B cell (primary cell): ENCODE results near the gene ATP10A. TPM values are rescaled to one million over a fixed set of nuclear protein-coding genes. Genes with fewer than 3 reads are reported as not detected.

ENCODE experiments used
- ATAC-seq: fragments of 200-7000 bp; cut with Tn5 transposase; one replicate; pipeline ENCODE4 v1.10.0; 2021; ENCODE audit warnings: low read depth, mild to moderate bottlenecking, moderate number of reproducible peaks, moderate library complexity
- CTCF ChIA-PET: fragments of 350-600 bp; sonication (Branson Sonifier 250); formaldehyde crosslinking; loops from one replicate; lab custom pipeline; 2021; ENCODE audit warnings: antibody characterized with exemption, inconsistent platforms; lab: Charles Lee
- POLR2A ChIA-PET: fragments of 350-600 bp; sonication (Branson Sonifier 250); formaldehyde crosslinking; loops from one replicate; lab custom pipeline; 2021; ENCODE audit warnings: antibody characterized with exemption; lab: Charles Lee
- DNase-seq: peaks from one replicate; pipeline ENCODE4 v3.0.0; 2013
- H2AFZ ChIP-seq: 2 replicates; pipeline ENCODE4 v1.6.1; 2012; ENCODE audit warnings: mild to moderate bottlenecking, low read depth, low read length; ENCODE audit not compliant: insufficient read depth, poor library complexity, severe bottlenecking
- H3K27ac ChIP-seq, 2 donors: 1 replicate in 1 of 2; 2 replicates in 1 of 2; pipeline ENCODE4 v1.5.1; 2012 to 2013; ENCODE audit warnings: low read length in 2 of 2, mild to moderate bottlenecking in 2 of 2, moderate library complexity in 1 of 2
- H3K27me3 ChIP-seq, 4 experiments: fragments of 200-600 bp in 1 of 4; sonication (generic) in 1 of 4; replicated peaks in 1 of 4; 1 replicate in 2 of 4; 2 replicates in 2 of 4; pipeline versions ENCODE4 v1.6.1 to v1.7.0; 2013 to 2016; ENCODE audit warnings: low read length in 3 of 4, mild to moderate bottlenecking in 2 of 4, mixed read lengths in 1 of 4, moderate library complexity in 1 of 4; ENCODE audit not compliant: insufficient read depth in 4 of 4, control insufficient read depth in 3 of 4; ENCODE audit errors: control extremely low read depth in 1 of 4
- H3K36me3 ChIP-seq, 2 experiments: replicated peaks in 1 of 2; 1 replicate in 1 of 2; 2 replicates in 1 of 2; pipeline versions ENCODE4 v1.6.1 to v1.7.1; 2013; ENCODE audit warnings: low read length in 1 of 2; ENCODE audit not compliant: insufficient read depth in 2 of 2, control insufficient read depth in 1 of 2; ENCODE audit errors: control extremely low read depth in 1 of 2, extremely low read depth in 1 of 2
- H3K4me1 ChIP-seq, 2 donors: fragments of 200-600 bp in 1 of 2; sonication (generic) in 1 of 2; 1 replicate in 1 of 2; 2 replicates in 1 of 2; pipeline versions ENCODE4 v1.5.1 to v1.6.1; 2013 to 2017; ENCODE audit warnings: low read length in 2 of 2; ENCODE audit not compliant: control insufficient read depth in 2 of 2, insufficient read depth in 2 of 2
- H3K4me2 ChIP-seq: replicated peaks from 2 replicates; pipeline ENCODE3; 2012; ENCODE audit warnings: mild to moderate bottlenecking, low read depth, low read length; ENCODE audit not compliant: poor library complexity, severe bottlenecking
- H3K4me3 ChIP-seq, 5 experiments: fragments of 200-600 bp in 1 of 5; sonication (generic) in 1 of 5; 1 replicate in 3 of 5; 2 replicates in 2 of 5; pipeline versions ENCODE4 v1.5.1 to v1.7.0; 2011 to 2016; ENCODE audit warnings: low read length in 4 of 5, mild to moderate bottlenecking in 4 of 5, low read depth in 2 of 5, control low read depth in 1 of 5, moderate library complexity in 1 of 5; ENCODE audit not compliant: insufficient read depth in 1 of 5; ENCODE audit errors: control extremely low read depth in 1 of 5, extremely low read depth in 1 of 5
- H3K79me2 ChIP-seq: fragments of 200-600 bp; sonication (generic); one replicate; pipeline ENCODE4 v1.6.0; 2016; ENCODE audit warnings: low read length; ENCODE audit not compliant: control insufficient read depth, insufficient read depth
- H3K9ac ChIP-seq: fragments of 200-600 bp; sonication (generic); 2 replicates; pipeline ENCODE4 v1.6.1; 2017; ENCODE audit warnings: mild to moderate bottlenecking, low read length, moderate library complexity
- H3K9me3 ChIP-seq, 3 donors: one replicate each; pipeline versions ENCODE4 v1.6.1 to v1.7.1; 2013; ENCODE audit warnings: low read length in 2 of 3; ENCODE audit not compliant: control insufficient read depth in 2 of 3, insufficient read depth in 1 of 3; ENCODE audit errors: control extremely low read depth in 1 of 3
- H4K20me1 ChIP-seq: 2 replicates; pipeline ENCODE4 v1.6.0; 2012; ENCODE audit warnings: mild to moderate bottlenecking, low read length; ENCODE audit not compliant: insufficient read depth, control insufficient read depth, poor library complexity, severe bottlenecking
- H3K27ac Mint-ChIP-seq: one replicate; pipeline ENCODE4 v1.8.0; 2021; ENCODE audit warnings: mixed read lengths
- H3K27me3 Mint-ChIP-seq: one replicate; pipeline ENCODE4 v1.8.0; 2021; ENCODE audit warnings: mixed read lengths
- H3K4me1 Mint-ChIP-seq: one replicate; pipeline ENCODE4 v1.8.0; 2021; ENCODE audit warnings: mixed read lengths
- H3K4me3 Mint-ChIP-seq: one replicate; pipeline ENCODE4 v1.8.0; 2021; ENCODE audit warnings: mixed read lengths
- H3K9me3 Mint-ChIP-seq: one replicate; pipeline ENCODE4 v1.8.0; 2022; ENCODE audit warnings: mixed read lengths; ENCODE audit not compliant: insufficient read depth
- EZH2 ChIP-seq: IDR thresholded peaks from 2 replicates; pipeline ENCODE4 v1.6.1; 2012; ENCODE audit warnings: borderline replicate concordance, low read depth, mild to moderate bottlenecking, moderate library complexity, low read length; ENCODE audit not compliant: insufficient read depth, poor library complexity, severe bottlenecking
- WGBS: methylation state at CpG from one replicate; pipeline ENCODE4 v1.1.5; 2013; ENCODE audit warnings: missing lambda C conversion rate; ENCODE audit not compliant: insufficient coverage; 5-methylcytosine and 5-hydroxymethylcytosine counted together
- intact Hi-C: fragments of 100-400 bp; cut with micrococcal nuclease; formaldehyde crosslinking; loops from one replicate; pipeline ENCODE4 v1.10.0; 2022
- polyA plus RNA-seq: library from polyadenylated mRNA; depleted of rRNA; stranded (reverse); fragments of >200 nt; gene quantifications from 2 replicates; pipeline ENCODE4 v1.2.3, GENCODE V29; 2012
- total RNA-seq, 2 donors: library from RNA; stranded (reverse); fragments of 120-200 nt in 1 of 2; gene quantifications; 1 replicate in 1 of 2; 2 replicates in 1 of 2; pipeline versions ENCODE4 v1.2.3 to v1.2.4, GENCODE V29; 2013 to 2022
- TF ChIP-seq, protein P1 (sequence below): fragments of 200-600 bp; IDR thresholded peaks from one replicate; pipeline ENCODE4 v1.8.0; 2022; ENCODE audit warnings: antibody characterized with exemption, mild to moderate bottlenecking

ATP10A gene
- total and polyA plus RNA-seq, 2 donors (not counting 1 experiment from before 2014, with no cell fraction given) = 0.21 to 0.22 TPM

DNA sequence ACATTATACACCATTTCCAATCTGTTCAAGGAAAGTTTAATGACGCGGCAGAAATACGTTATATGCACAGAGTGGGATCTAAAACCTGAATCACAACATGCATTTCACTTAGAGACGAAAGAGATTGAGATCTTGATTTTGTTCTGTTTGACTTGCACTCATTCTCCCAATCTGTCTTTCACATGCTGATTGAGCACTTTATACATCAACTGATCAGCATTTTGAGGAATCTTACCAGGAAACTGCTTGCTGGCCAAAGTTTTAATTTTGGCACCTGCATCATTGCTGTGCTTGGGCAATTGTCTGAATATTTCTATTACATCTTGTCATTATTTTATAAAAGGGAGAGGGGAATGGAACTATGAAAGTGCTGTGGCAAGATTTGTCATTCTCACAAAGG, 47.7 kb upstream of the ATP10A start:
- POLR2A ChIA-PET = no interaction called here
- Mint-ChIP-seq H3K27ac (no peak overlapping the region), H3K4me3 (no peak overlapping the region), H3K27me3 (peaks cover 3% of the 10 kb centered on the region), H3K9me3 (peaks cover 2% of the 10 kb centered on the region), H3K4me1 (no peaks in the 10 kb centered on the region)
- H3K4me1 ChIP-seq = no peaks in the 10 kb centered on the region
- H3K4me2 ChIP-seq = no peak overlapping the region
- no peak overlapping the region for H3K9ac ChIP-seq
- no peak overlapping the region for H3K4me3 ChIP-seq
- no peaks in the 10 kb centered on the region for H3K27me3 ChIP-seq
- H4K20me1 ChIP-seq = no peaks in the 10 kb centered on the region
- no peak overlapping the region for H2AFZ ChIP-seq
- DNase-seq (no peak), ATAC-seq (no peak)
- intact Hi-C loops = no loop called here
- TF ChIP-seq, protein P1, sequence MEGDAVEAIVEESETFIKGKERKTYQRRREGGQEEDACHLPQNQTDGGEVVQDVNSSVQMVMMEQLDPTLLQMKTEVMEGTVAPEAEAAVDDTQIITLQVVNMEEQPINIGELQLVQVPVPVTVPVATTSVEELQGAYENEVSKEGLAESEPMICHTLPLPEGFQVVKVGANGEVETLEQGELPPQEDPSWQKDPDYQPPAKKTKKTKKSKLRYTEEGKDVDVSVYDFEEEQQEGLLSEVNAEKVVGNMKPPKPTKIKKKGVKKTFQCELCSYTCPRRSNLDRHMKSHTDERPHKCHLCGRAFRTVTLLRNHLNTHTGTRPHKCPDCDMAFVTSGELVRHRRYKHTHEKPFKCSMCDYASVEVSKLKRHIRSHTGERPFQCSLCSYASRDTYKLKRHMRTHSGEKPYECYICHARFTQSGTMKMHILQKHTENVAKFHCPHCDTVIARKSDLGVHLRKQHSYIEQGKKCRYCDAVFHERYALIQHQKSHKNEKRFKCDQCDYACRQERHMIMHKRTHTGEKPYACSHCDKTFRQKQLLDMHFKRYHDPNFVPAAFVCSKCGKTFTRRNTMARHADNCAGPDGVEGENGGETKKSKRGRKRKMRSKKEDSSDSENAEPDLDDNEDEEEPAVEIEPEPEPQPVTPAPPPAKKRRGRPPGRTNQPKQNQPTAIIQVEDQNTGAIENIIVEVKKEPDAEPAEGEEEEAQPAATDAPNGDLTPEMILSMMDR = no peak
- TF ChIP-seq EZH2 = no peak
- no peaks in the 10 kb centered on the region for H3K9me3 ChIP-seq
- no peaks in the 10 kb centered on the region for H3K79me2 ChIP-seq
- 83% methylated on average over 2 of the region's 4 CpGs for WGBS
- CTCF ChIA-PET = no interaction called here
- no peaks in the 10 kb centered on the region for H3K36me3 ChIP-seq
- H3K27ac ChIP-seq = no peak overlapping the region

DNA sequence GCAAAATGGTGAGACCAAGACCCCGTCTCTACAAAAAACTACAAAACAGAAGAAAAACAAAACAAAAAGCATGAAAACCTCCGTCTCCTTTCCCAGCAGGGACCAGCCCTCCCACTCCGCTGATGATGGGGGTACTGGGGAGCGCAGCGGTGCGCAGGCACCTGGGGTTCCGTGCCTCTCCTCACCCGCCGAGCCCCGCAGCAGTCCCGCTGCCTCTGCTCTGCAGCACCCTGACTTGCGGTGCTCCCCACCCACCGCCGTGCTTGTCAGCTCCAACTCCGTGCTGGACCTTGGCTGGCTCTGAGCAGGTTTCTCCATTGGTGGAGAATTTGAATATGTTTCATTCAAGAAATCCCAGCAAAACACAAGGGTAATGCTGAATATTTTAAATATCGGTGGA, 46.7 kb upstream of the ATP10A start:
- H3K27ac ChIP-seq = no peak overlapping the region
- no peaks in the 10 kb centered on the region for H3K4me1 ChIP-seq
- no peak overlapping the region for H3K4me2 ChIP-seq
- DNase-seq (no peak), ATAC-seq (no peak)
- Mint-ChIP-seq H3K27ac (no peak overlapping the region), H3K9me3 (peaks cover 2% of the 10 kb centered on the region), H3K4me1 (no peaks in the 10 kb centered on the region), H3K27me3 (peaks cover 3% of the 10 kb centered on the region), H3K4me3 (no peak overlapping the region)
- H3K4me3 ChIP-seq = no peak overlapping the region
- CTCF ChIA-PET = no interaction called here
- no peak overlapping the region for H2AFZ ChIP-seq
- no peaks in the 10 kb centered on the region for H3K9me3 ChIP-seq
- intact Hi-C loops = no loop called here
- POLR2A ChIA-PET = no interaction called here
- TF ChIP-seq, protein P1 = no peak
- no peak for TF ChIP-seq EZH2
- no peaks in the 10 kb centered on the region for H3K36me3 ChIP-seq
- H3K9ac ChIP-seq = no peak overlapping the region
- H3K79me2 ChIP-seq = no peaks in the 10 kb centered on the region
- 96% methylated on average over 12 of the region's 16 CpGs for whole genome bisulfite sequencing
- H4K20me1 ChIP-seq = no peaks in the 10 kb centered on the region
- no peaks in the 10 kb centered on the region for H3K27me3 ChIP-seq
